ENCODE data around the gene FSCB. TPM values are rescaled to one million over a fixed set of nuclear protein-coding genes. Genes with fewer than 3 reads are reported as not detected.

FSCB gene
- total and polyA plus RNA-seq, 2 donors (not counting 1 experiment from before 2014, with no cell fraction given) = not detected

- no peak overlapping the region for H2AFZ ChIP-seq (ENCODE audit: low read length)
- no peaks in the 10 kb centered on the region for H3K36me3 ChIP-seq (ENCODE audit: control insufficient read depth, insufficient read depth, low read length)
- no peaks in the 10 kb centered on the region for H3K4me1 ChIP-seq (ENCODE audit: control insufficient read depth, extremely low read depth, insufficient read depth, low read length)
- H3K9me3 ChIP-seq (ENCODE audit: control insufficient read depth, insufficient read depth, low read depth, low read length) = no peaks in the 10 kb centered on the region
- H4K20me1 ChIP-seq (ENCODE audit: control insufficient read depth, extremely low read depth, insufficient read depth, low read length) = no peaks in the 10 kb centered on the region
- no peaks in the 10 kb centered on the region for H3K79me2 ChIP-seq (ENCODE audit: control insufficient read depth, insufficient read depth, low read length)
- H3K4me2 ChIP-seq (ENCODE audit: extremely low read depth, insufficient read depth, low read length) = no peak overlapping the region
- H3K4me3 ChIP-seq (replicated peaks in 1 of 4; ENCODE audit: control extremely low read depth in 1 of 4, insufficient read depth in 1 of 4, low read depth in 3 of 4, low read length in 4 of 4) = no peak overlapping the region
- no peak for TF ChIP-seq CTCF (conservative IDR thresholded peaks at IDR 0.05 in 1 of 2, IDR thresholded peaks at IDR 0.05 in 1 of 2; ENCODE audit: low read depth in 1 of 2, low read length in 2 of 2)
- TF ChIP-seq EZH2 (IDR thresholded peaks at IDR 0.05; ENCODE audit: low read length, missing control alignments) = no peak
- DNase-seq (ENCODE audit: low read depth in 2 of 2) = no peak
- no peak overlapping the region for H3K9ac ChIP-seq (ENCODE audit: insufficient read depth, low read length)
- no peaks in the 10 kb centered on the region for H3K27me3 ChIP-seq (ENCODE audit: control insufficient read depth, insufficient read depth, low read length)
- no peak overlapping the region for H3K27ac ChIP-seq (ENCODE audit: insufficient read depth, low read length)
Observed at GRCh38 chr14:44461811-44462210, 45.3 kb downstream of the FSCB start.

All from fibroblast of lung (primary cell).